ENCODE measurements around the gene WDR87. TPM values are rescaled to one million over a fixed set of nuclear protein-coding genes. Genes with fewer than 3 reads are reported as not detected.

The WDR87 gene
- polyA plus RNA-seq, 2 of the 4 experiments (the other 2 are of a cell fraction): not detected

DNA sequence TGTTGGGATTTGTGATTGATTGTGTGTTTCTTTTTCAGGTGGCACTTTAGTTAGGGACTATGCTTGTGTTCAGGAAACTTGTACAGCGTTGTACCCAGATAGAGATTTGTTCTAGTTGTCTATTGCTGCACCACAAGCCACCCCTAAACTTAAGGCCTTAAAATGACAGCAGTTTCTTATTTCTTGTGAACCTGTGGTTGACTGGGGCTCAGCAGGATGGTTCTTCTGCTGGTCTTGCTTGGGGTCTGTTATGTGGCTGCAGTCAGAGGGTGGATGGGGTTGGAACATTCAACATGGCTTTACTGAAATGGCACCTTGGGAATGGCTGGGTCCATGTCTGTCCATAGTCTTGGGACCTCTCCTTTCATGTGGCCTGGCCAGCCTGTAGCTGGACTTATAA is 28.9 kb upstream of the WDR87 start:
- Histone ChIP-seq H3K4me2 (no peak overlapping the region), H3K4me1 (peaks cover 49% of the 10 kb centered on the region), H3K4me3 (no peak overlapping the region), H3K27ac (no peak overlapping the region; a peak in 1 of 6 replicates), H3K9me3 (peaks cover 46% of the 10 kb centered on the region)
- ATAC-seq (no peak), FAIRE-seq (peak; percentile 67), DNase-seq (ENCODE audit: low read depth in 1 of 2, low spot score in 1 of 2) (no peak)
- ChIA-PET POLR2A (no interaction called here), CTCF (no interaction called here)
- TF ChIP-seq HOXA7 (CRISPR knock-in tag; IDR thresholded peaks at IDR 0.05) (no peak), HEYL (CRISPR knock-in tag; IDR thresholded peaks at IDR 0.05) (no peak), PHF8 (IDR thresholded peaks at IDR 0.05; ENCODE audit: borderline replicate concordance, low read depth) (no peak), FOSB (CRISPR knock-in tag; IDR thresholded peaks at IDR 0.05) (no peak), MAFK (IDR thresholded peaks at IDR 0.05; ENCODE audit: partially characterized antibody) (no peak), FOXS1 (CRISPR knock-in tag; IDR thresholded peaks at IDR 0.05) (no peak), RARB (CRISPR knock-in tag; IDR thresholded peaks at IDR 0.05) (no peak), RCOR1 (IDR thresholded peaks at IDR 0.05; ENCODE audit: low read depth, low read length) (no peak), RFX5 (IDR thresholded peaks at IDR 0.05) (no peak), ESRRA (IDR thresholded peaks at IDR 0.05; ENCODE audit: borderline replicate concordance, low read length) (no peak), KDM1A (IDR thresholded peaks at IDR 0.05; ENCODE audit: low read depth) (no peak), FOSL2 (IDR thresholded peaks at IDR 0.05) (no peak), FOSL2 (CRISPR knock-in tag; IDR thresholded peaks at IDR 0.05) (no peak), RAD21 (conservative IDR thresholded peaks at IDR 0.05 in 1 of 2, IDR thresholded peaks at IDR 0.05 in 1 of 2) (no peak)
- TF ChIP-seq, protein P1, sequence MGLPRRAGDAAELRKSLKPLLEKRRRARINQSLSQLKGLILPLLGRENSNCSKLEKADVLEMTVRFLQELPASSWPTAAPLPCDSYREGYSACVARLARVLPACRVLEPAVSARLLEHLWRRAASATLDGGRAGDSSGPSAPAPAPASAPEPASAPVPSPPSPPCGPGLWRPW (IDR thresholded peaks at IDR 0.05): no peak
- TF ChIP-seq, protein P2, sequence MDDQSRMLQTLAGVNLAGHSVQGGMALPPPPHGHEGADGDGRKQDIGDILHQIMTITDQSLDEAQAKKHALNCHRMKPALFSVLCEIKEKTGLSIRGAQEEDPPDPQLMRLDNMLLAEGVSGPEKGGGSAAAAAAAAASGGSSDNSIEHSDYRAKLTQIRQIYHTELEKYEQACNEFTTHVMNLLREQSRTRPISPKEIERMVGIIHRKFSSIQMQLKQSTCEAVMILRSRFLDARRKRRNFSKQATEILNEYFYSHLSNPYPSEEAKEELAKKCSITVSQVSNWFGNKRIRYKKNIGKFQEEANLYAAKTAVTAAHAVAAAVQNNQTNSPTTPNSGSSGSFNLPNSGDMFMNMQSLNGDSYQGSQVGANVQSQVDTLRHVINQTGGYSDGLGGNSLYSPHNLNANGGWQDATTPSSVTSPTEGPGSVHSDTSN (IDR thresholded peaks at IDR 0.05): no peak
- TF ChIP-seq, protein P3, sequence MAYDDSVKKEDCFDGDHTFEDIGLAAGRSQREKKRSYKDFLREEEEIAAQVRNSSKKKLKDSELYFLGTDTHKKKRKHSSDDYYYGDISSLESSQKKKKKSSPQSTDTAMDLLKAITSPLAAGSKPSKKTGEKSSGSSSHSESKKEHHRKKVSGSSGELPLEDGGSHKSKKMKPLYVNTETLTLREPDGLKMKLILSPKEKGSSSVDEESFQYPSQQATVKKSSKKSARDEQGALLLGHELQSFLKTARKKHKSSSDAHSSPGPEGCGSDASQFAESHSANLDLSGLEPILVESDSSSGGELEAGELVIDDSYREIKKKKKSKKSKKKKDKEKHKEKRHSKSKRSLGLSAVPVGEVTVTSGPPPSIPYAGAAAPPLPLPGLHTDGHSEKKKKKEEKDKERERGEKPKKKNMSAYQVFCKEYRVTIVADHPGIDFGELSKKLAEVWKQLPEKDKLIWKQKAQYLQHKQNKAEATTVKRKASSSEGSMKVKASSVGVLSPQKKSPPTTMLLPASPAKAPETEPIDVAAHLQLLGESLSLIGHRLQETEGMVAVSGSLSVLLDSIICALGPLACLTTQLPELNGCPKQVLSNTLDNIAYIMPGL (CRISPR knock-in tag; IDR thresholded peaks at IDR 0.05; ENCODE audit: borderline replicate concordance): no peak
- TF ChIP-seq, protein P4, sequence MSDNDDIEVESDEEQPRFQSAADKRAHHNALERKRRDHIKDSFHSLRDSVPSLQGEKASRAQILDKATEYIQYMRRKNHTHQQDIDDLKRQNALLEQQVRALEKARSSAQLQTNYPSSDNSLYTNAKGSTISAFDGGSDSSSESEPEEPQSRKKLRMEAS (IDR thresholded peaks at IDR 0.05): no peak
- 2% methylated on average over 1 of the region's 1 CpG for WGBS (ENCODE audit: missing lambda C conversion rate)

DNA sequence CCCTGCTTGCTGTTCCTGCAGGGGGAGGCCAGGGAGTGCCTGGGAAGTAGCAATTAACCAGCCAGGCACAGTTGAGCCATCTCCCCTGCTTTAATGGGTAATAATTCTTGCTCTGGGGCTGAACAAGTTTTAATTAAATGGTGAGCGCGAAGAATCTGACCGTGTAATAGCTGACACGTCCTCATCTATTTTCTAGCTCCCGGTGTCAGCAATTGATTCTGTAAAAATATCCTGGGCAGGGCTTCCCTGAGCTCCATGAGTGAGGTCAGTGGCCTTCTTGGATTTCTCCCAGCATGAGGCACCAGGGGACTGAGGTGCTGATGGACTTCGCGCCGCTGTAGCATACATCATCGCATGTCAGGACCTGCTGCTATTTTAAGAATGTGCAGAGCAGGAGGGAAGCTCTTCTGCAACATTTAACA is 27.6 kb upstream of the WDR87 start:
- DNase-seq (ENCODE audit: low read depth in 1 of 2, low spot score in 1 of 2) (peak in 1 of 2 experiments; percentile 67), FAIRE-seq (no peak), ATAC-seq (no peak)
- H3K9me3 ChIP-seq: peaks cover 45% of the 10 kb centered on the region
- H3K4me3 ChIP-seq: peak overlapping the region; percentile 51
- TF ChIP-seq POLR2A (IDR thresholded peaks at IDR 0.05; ENCODE audit: low read length): no peak
- TF ChIP-seq ZNF302 (CRISPR knock-in tag; IDR thresholded peaks at IDR 0.05): no peak
- no peak for TF ChIP-seq CBX2 (IDR thresholded peaks at IDR 0.05; ENCODE audit: borderline replicate concordance, low read depth)
- TF ChIP-seq FOSB (CRISPR knock-in tag; IDR thresholded peaks at IDR 0.05): no peak
- TF ChIP-seq POLR2AphosphoS2 (conservative IDR thresholded peaks at IDR 0.05; ENCODE audit: low read length): 0 out of 2 replicates have a peak, but pooled peaks have one; percentile 21
- no peak for TF ChIP-seq MAZ (IDR thresholded peaks at IDR 0.05; ENCODE audit: borderline replicate concordance, low read depth, low read length)
- no peak for TF ChIP-seq HEYL (CRISPR knock-in tag; IDR thresholded peaks at IDR 0.05)
- H3K4me1 ChIP-seq: peaks cover 51% of the 10 kb centered on the region
- peak overlapping the region; percentile 88 to 95 for H3K27ac ChIP-seq
- ChIA-PET POLR2A (interaction anchor here (0.8 to 4.2 kb wide), 5 partner anchors 8 to 71 kb away, joined by 3 to 57 read pairs (median 4); partner anchors contain the start of genes SIPA1L3 and WDR87), CTCF (interaction anchor here (0.7 to 5.2 kb wide), 13 partner anchors 10 to 209 kb away, joined by 3 to 57 read pairs (median 7); partner anchors contain the start of genes SIPA1L3 and WDR87)
- 64% methylated on average over 9 of the region's 9 CpGs for WGBS (ENCODE audit: missing lambda C conversion rate)
- peak overlapping the region; percentile 95 for H3K4me2 ChIP-seq
